TTC549 (cell line): Measurements from ENCODE around the gene TTLL1.

ENCODE experiments used
- FAIRE-seq: peaks from 2 replicates; lab custom pipeline; 2012; peaks lifted over from hg19 to GRCh38; lab: Jason Lieb, UNC

TTLL1 gene

DNA sequence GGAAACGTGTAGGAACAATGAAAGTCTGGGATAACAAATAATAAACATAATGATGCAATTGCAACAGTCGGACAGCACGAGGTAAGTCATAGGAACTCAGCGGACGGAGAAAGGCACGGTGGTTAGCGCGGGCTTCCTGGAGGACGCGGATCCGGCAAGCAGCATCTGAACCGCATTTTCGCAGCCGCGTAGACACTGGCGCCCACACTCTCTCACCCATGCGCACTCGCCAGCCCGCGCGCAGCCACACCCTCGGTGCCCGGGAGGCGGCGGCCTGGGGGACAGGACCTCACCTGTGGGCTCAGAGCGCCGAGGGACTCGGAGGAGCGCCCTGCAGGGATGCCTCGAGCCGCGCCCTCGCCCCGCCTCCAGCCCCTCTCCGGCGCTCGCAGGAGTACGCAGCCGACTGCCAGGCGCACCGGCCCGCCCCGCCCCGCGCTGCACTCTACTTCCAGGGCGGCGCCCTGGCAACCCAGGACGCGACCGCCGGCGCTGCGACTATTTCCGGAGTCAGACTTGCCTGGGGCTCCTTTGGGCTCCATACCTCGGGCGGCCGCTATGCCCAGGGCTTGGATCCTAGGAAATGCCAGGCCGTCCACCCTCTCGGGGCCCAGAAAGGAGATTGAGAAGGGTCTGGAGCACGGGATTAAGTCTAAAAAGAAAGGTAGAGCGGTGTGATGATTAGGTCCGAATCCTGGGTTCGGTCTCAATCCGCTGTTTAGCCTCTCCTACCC lies at the start of gene TTLL1:
Gene TTLL1, minus strand, starts transcription at position 408 of the 734 bp plus-strand sequence. CDS start 13,805 bp downstream, outside the sequence.
- no peak for FAIRE-seq

DNA sequence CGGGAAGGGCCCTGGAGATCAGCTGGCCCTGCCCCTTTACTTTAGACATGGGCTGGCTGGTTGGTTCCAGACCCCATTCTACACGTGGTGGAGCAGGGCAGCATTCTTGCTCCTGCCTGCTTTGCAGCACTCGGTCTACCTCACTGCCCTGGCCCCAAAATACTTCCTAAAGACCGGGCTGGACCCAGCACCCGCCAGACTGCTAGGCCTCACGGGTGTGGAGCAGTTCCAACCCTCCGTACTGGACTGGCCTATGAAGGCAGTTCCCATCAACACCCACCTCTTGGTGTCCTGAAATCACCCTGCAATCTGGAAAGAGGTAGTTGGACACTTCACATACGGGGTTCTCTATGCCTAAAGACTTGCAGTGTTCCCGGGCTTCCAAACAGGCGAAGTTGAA lies 47.6 kb upstream of the TTLL1 start:
- FAIRE-seq = no peak

DNA sequence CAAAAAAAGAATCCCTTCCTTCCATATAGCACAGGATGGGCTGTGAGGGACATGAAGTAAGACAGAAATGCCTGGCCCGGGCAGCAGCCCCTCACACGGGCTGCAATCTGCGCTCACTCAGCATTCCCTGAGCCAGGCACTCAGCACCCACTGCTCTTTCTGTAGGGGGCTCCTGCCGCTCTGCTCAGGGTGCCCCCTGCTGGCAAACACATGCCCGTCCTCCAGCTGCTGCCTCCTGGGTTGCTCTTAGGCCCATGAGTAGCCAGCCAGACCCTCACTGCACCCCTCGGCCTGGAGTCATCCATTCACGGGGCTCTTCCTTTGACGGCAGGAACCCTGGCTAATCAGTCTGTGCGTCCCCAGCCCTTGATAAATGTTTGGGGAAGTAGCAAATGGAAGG lies 47.1 kb upstream of the TTLL1 start:
- no peak for FAIRE-seq

DNA sequence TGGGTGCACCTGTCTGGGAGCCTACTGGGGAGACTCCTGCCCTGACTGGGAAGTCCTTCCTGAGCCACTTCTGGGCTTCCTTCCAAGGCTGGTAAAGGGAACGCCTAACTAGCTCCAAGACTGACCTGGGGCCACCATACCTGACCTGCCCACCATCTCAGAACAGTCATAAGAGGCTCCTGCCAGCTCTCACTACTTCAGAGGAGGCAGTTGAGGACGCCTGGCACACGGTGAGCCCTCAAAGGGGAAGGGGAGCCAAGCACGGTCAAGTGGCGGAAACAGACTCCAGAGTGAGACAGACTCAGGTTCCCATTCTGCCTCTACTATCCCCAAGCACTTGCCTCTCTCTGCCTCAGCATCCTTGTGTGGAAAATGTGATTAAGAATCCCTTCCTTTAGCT lies 46.4 kb upstream of the TTLL1 start:
- FAIRE-seq = no peak

DNA sequence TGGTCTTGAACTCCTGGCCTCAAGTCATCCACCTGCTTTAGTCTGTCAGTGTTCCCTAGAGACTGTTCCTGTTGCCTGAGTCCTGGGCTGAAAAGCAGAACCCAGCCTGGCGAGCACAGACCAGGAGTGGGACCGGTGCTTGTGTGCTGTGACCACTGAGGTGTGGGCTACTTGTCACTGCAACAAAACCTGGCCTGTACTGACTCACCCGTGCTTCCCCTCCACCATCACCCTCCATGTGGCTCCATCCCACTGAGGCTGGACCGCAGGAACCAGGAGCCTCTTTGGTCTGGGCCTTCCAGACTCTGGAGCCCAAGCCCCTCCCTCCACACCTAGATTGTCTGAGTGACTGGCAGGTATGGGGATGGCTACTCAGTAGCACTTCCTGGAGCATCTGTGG lies 45.4 kb upstream of the TTLL1 start:
- FAIRE-seq = no peak

DNA sequence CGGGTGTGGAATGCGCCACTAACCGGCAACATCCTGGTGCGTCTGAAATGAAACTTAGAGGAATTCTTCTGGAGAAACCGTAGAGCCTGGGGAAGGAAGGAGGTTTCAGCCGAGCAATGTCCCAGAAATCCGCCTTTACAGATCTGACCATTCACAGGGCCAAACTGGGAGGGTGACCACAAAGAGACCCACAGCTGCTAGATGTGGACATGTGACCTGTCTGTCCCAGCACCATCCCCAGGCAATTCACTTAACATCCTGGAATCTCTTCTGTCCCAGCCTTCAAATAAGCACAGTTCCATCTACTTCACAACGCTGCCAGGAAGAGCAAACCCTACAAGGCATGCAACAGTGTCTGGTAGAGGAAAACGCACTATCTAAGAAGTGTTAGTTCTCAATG lies 44.2 kb upstream of the TTLL1 start:
- FAIRE-seq = no peak

DNA sequence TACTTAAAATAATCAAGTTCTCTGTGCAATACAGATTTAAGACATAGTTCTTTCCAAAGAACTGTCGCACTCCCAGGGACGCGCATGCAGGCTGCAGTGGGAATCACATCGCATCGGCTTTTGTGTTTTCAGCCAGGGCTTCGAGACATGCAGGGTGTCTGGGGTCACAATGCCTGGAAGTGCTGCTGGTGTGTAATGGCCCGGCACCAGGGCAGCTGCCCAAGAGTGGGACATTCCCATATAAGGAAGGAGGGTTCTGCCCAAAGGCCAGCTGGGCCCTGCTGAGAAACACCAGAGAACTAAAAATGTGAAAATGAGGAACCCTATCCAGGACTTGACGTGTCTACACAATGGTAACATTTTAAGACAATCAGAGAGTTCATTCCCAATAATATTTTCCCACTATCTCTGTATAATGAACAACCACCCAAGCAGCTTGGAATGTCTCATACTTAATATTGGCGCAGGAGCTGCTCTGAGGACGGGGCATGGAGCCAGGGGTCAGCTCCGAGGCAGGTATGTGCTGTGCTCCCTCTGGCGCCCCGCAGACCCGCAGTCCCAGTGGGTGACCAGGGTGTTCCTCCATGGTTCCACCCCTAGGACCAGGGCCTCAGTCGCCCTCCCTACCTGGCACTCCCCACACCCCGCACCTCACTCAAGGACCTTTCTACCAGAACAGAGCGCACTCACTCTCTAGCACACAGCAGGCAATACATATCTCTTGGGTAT lies 42.7 kb upstream of the TTLL1 start:
- no peak for FAIRE-seq

DNA sequence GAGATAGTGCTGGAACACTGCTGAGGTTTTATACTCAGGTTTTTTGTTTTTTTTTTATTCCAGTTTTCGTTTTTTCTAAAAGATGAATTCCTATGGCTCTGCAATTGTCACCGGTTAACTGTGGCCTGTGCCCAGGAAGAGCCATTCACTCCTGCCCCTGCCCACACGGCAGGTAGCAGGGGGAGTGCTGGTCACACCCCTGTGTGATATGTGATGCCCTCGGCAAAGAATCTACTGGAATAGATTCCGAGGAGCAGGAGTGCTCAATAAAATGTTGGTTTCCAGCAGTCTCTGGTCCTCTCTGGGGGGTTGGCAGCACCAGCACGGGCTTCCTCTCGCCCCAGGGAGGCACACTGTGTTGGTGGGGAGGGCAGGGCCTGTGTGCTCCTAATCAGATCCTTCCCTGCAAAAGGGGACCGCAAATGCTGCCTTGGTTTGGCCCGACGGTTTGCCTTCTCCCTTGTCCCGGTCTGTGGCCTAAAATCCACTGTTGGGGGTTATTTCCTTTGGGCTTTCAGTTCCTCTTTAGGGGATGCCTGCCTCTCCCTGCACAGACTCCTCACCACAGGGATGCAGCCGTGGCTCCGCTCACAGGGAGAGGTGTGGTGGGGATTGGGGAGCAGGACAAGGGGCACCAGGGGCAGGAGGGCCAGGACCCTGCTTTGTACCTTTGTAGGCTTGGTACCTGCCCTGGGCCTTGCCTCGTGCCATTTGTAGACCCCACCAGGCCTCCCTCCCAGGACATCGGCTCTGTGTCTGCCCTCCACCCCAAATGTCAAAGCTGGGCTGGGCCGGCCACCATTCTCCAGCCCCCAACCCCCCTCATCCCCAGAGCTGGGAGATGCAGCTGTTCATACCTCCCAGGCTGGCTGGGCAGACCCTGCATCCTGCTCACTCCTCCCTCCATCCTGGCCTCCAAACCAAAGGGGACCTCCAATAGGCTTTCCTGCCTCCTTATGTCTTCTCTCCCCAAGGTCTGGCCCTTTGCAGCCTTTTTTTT lies 40.5 kb upstream of the TTLL1 start:
- no peak for FAIRE-seq

DNA sequence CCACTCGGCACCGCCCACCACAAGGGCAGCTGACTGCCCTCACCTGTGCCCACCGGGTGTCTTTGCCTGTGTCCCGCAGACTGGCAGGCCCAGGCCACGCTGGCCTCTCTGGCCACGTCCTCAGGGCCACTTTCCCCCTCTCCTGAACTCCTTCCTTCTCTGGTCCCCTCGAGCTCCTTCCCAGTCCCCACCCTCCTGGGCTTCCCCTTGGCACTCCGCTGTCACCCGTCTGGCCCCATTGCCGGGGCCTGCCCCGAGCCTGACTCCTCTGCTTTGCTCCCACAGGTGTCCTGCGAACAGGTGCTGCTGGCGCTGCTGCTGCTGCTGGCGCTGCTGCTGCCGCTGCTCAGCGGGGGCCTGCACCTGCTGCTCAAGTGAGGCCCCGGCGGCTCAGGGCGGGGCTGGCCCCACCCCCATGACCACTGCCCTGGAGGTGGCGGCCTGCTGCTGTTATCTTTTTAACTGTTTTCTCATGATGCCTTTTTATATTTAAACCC lies 39.8 kb upstream of the TTLL1 start:
- no peak for FAIRE-seq

DNA sequence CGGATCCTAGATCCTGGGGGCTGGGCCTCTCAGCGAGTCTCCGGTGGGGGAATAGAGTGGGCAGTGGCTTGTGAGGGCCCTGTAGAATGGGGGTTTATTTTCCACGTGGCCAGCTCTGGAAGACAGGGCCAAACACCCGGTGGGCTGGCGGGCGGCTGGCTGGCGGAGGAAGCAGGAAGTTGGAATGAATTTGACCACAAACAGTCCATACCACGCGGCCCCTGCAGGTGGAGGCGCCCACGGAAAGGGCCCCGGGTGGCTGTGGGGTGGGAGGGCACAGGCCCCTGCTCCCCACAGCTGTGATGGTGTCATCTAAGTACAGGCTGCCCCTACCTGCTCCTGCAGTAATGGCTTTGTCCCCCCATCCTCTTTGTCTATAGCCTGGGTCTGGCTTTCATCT lies 38.9 kb upstream of the TTLL1 start:
- no peak for FAIRE-seq

DNA sequence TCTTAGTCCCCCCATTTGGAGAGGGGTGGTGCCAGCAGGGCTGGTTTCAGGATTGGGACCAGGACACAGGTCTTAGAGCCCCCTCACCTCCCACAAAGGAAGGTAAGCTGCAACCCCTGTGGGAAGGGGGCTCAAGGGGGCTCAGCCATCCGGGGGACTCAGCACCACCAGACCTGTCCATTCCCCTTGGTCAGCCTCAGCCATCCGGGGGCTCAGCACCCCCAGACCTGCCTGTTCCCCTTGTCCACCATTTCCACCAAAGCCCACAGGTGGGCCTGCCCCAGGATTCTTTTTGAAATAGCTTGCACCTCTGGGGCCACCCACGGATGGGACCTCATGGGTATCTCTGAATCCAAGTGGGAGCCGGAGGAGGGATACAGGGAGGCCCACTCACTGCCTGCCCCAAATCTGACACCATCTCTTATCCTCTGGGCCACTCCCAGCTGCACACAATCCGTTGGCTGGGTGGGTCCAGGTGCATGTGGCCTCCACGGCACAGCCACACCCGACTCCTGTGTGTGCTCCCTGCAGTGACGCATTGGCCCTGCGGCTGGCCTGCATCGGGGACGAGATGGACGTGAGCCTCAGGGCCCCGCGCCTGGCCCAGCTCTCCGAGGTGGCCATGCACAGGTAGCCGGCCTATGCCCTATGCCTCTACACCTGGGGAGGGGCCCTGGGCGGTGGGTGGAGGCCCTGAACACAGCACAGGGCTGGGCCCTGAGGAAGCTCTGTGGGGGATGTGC lies 38.1 kb upstream of the TTLL1 start:
- FAIRE-seq = no peak

DNA sequence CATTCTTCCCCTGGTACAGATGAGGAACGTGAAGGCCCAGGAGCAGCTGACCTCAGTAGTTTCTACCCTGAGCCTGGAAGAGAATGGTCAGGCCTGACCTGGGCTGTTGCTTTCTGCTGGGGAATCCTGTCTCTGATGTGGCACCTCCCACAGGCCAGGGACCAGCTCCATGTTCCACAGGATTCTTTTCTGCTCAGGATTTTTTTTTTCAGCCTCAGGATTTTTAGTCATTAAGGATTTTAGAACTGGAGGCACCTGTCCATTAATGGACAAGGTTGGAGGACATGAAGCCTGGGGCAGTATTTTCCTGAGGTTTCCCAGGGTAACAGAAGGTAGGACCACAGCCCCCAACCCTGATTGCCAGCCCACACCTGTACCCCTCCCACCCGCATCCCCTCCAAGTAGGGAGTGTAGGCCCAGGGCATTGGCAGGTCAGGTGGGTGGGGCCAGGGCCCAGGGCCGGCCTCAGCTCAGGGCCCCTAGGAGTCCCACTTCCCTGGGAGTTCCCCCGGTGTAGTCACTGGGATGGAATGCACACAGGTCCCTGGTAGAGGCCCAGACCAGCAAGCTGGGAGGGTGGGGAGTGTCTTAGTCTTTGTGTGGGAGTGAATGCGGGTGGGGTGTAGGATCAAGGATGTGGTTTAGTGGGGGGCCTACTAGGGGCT lies 37.4 kb upstream of the TTLL1 start:
- no peak for FAIRE-seq

DNA sequence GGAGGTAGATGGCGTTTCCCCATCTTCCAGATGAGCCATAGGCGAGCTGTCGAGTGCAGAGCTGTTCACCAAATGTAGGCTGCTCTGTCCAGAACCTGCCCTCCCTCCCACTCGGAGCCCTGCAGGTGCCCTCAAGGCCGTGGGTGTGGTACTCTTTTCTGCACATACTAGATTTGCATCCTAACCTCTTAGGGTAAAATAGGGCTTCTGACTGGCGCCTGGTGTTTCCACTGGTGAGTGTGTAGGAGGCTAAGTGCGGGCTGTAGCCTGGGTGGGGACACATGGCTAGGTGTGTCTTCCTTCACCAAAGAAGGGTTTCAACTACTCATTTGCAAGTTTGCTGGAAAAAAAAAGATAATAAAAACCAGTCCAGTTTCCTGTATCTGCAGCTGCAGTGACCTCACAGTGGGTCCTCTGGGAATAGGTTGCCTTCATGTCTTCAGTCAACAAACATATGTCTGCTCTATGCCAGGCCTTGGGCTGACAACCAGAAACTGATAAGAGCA lies 29.8 kb upstream of the TTLL1 start:
- FAIRE-seq = no peak

DNA sequence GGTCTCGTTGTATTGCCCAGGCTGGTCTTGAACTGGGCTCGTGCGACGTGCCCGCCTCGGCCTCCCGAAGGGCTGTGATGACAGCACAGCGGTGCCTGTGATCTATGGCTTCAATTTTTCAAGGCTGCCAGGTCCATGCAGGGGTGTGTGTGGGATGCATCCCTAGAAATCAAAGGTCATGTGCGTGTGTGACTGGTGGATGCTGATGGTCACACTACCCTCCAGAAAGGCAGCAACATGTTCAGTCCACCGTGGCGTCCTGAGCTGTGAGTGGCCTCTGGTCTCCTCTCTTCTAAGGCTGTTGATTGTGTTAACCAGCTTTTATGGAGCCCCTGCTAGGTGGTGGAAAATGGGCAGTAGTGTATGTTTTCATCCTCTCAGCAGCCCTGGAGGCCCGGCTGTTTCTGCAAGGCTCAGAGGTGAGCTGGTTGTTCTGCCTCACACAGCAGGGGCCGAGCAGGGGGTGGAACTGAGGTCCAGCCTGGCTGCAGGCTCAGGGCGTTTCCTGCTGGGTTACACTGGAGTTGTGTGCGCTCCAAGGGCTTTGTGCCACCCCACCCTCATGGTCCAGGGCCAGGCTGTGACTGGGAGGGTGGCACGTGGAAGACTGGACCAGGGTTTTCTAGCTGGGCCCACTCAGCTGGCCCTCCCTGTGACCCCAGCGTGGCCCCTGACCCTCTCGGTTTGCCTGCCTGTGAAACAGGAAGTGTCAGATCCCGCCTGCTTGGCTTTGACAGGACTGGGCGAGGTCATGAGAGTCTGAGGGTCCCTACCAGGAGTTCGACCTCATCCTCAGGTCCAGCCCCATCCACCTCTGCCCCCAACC lies 29.0 kb upstream of the TTLL1 start:
- no peak for FAIRE-seq

DNA sequence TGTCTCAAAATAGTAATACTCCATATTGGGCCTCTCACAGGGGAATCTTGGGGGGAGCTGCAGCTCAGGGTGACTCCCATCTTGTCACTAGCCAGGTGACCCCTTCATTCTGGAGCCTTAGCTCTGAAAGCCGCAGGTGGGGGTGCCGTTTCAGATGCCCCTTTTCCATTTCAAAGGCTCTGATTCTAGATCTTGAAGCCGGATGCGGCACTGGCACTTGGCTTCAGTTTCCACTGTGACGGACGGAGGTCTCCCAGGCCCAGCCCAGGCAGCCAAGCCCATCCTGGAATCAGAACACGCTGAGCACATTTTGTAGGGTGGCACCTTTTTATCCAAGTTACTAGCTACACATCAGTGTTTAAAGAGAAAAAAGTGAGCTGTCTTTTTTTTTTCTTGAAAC lies 27.7 kb upstream of the TTLL1 start:
- FAIRE-seq = no peak

DNA sequence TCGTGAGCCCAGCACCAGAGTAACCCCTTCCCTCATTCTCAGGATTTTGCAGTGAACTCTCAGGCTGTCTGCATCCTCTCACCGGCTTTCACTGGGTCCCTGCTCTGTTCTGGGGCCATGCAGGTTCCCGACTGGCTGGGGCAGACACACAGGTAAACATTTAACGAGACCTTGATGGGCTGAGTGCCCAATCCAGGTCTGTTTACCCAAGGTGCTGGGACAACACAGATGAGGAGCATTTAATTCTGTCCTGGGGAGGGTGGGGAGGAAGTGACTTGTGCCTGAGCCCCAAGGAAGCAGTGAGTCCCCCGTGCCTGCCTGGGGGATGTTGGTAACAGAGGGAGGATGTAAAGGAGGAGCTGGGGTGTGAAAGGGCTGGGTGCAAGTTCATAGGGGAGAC lies 25.8 kb upstream of the TTLL1 start:
- no peak for FAIRE-seq

DNA sequence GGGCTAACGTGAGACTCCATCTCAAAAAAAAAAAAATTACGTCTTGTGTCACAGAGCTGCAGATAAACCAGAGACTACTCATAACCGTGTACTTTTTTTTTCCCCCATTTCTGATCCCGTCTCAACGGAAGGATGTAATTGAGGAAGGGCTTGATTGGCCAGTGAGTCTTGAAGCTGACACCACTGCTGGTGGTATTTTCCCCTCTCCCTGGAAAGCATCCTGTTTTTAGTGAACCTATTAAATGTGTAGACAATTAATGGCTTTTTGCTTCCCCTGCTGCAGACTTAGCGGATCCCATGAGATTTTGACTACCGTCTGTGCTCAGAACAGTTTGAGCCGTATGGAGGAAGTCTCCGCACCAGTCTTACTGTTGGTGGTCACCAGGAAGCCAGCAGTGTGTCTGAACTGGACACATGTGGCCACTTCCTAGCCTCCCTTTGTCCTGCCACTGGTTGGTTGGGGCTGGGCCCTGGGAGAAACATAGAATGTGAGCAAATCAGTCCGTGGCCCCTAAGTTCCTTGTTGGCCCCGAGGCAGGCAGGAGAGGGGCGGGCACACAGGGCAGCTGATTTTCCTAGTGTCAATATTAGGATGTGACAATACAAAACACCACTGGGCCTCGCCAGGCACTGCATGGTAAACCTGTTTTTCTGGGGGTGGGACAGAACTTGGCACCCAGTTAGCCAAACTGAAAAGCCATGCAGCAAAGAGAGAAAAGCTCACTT lies 24.5 kb upstream of the TTLL1 start:
- no peak for FAIRE-seq

DNA sequence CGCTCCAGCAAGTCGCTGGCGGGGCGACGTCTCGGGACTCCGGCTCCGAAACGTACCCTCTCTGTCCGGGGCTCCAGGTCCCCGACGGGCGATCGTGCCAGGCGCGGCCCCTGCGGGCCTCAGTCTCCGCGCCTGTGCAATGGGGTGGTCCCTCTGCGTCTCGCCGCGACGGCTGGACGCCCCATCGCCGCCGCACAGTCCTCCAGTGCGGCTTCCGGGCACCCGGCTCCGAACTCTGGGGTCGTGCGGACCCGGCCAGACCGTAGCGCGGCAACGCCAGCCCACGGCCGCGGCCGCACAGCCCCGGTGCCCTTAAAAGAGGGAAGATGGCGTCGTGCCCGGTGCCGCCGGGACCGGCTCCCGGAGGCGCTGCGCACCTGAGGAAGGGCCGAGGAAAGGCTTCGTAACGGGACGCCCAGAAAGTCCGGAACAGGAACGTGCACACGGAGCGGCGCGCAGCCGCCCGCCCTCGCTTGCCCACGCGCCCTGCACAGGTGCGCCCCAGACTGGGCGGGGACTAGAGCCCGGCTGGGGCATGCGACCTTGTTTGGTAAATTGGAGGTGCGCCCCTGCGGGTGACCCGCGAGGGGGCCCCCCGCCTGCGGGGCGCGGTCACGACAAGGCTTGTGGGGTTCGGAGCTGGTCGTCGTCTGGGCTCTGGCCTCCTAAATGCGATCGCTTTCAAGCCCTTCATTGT lies 21.9 kb upstream of the TTLL1 start:
- no peak for FAIRE-seq

DNA sequence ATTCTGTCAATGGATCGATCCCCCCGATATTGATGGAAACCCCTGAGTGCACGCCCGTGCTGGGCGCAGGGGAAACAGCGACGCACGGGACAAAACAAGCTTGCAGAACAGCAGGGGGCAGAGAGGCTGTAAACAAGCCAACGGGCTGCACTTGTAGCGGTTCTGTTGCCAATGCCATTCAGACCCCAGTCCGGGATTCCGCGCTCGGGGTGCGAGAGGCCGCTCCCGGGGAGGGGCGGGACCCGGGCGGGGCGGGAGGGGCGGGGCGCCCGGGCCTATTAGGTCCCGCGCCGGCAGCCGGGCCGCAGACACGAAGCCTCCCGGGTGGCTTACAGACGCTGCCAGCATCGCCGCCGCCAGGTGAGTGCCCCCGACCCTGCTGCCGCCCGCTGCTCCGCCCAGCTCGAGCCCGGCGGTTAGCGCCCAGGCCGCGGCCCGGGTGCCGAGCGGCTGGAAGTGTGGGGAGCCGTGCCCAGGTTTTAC lies 21.3 kb upstream of the TTLL1 start, which contains the start of gene BIK:
Gene BIK, plus strand, starts transcription at position 307 of the 483 bp plus-strand sequence. CDS start 13,273 bp downstream, outside the sequence.
- FAIRE-seq = no peak
